NCI-H1092 treated with DMSO at 0.1 percent for 48 hours (cell line): ENCODE measurements around the gene ANGPTL8.

ENCODE experiments used
- DNase-seq: peaks from one replicate; lab custom pipeline; 2025; lab: John Stamatoyannopoulos, UW

Gene ANGPTL8

DNA sequence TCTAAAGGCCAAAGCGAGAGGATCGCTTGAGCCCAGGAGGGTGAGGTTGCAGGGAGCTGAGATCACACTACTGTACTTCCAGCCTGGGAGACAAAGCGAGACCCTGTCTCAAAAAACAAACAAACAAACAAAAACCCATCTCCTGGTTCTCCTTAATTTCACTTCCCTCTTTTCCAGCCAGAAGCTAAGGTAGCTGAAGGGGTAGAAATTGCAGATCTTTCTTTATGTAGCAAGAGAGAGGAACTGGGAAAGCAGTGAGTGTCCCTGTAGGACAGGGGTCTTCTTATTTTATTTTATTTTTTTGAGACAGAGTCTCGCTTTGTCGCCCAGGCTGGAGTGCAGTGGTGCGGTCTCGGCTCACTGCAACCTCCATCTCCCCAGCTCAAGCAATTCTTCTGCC is 52.0 kb downstream of the ANGPTL8 start:
- DNase-seq = no peak
